HG03469 (cell line): ENCODE data around the gene KLHL7.
"Not testable (repeated sequence)": the region's sequence is repeated elsewhere in the genome, so short reads cannot be mapped to it uniquely, and the experiment has no call there.

ENCODE experiments used
- ATAC-seq: cut with Tn5 transposase; IDR thresholded peaks from one replicate; pipeline ENCODE4 v1.9.1; 2021; ENCODE audit warnings: mild to moderate bottlenecking, moderate library complexity, moderate number of reproducible peaks; ENCODE audit not compliant: unreplicated experiment

The KLHL7 gene

GRCh38 chr7:23106823-23107663 lies 1.5 kb downstream of the KLHL7 start:
- ATAC-seq: no peak

GRCh38 chr7:23107781-23108180 lies 2.2 kb downstream of the KLHL7 start:
- ATAC-seq: no peak

GRCh38 chr7:23108995-23109394 lies 3.4 kb downstream of the KLHL7 start:
- no peak for ATAC-seq

- ATAC-seq: no peak
These were observed 3.9 kb downstream of the KLHL7 start for GRCh38 chr7:23109470-23109869.

GRCh38 chr7:23114896-23115295 lies 9.3 kb downstream of the KLHL7 start:
- no peak for ATAC-seq

GRCh38 chr7:23115991-23116390 lies 10.4 kb downstream of the KLHL7 start:
- no peak for ATAC-seq

- no peak for ATAC-seq
These were observed 12.3 kb downstream of the KLHL7 start for GRCh38 chr7:23117841-23118240.

- ATAC-seq: no peak
These were observed 14.5 kb downstream of the KLHL7 start for GRCh38 chr7:23120106-23120505.

- ATAC-seq: no peak
These were observed 15.6 kb downstream of the KLHL7 start for GRCh38 chr7:23121165-23121564.

GRCh38 chr7:23123007-23123406 lies 17.4 kb downstream of the KLHL7 start:
- no peak for ATAC-seq

- ATAC-seq: no peak
These were observed 17.9 kb downstream of the KLHL7 start for GRCh38 chr7:23123465-23123864.

GRCh38 chr7:23129036-23129435 lies 23.5 kb downstream of the KLHL7 start:
- ATAC-seq: no peak

- ATAC-seq: not testable (repeated sequence)
These were observed 26.2 kb downstream of the KLHL7 start for GRCh38 chr7:23131799-23132198.

- no peak for ATAC-seq
These were observed 28.2 kb downstream of the KLHL7 start for GRCh38 chr7:23133797-23134196.

- no peak for ATAC-seq
These were observed 30.2 kb downstream of the KLHL7 start for GRCh38 chr7:23135755-23136154.

- no peak for ATAC-seq
These were observed 30.6 kb downstream of the KLHL7 start for GRCh38 chr7:23136216-23136615.

- ATAC-seq: no peak
These were observed 52.1 kb downstream of the KLHL7 start for GRCh38 chr7:23157679-23158078.

- no peak for ATAC-seq
These were observed 53.0 kb downstream of the KLHL7 start for GRCh38 chr7:23158546-23158945.

- ATAC-seq: no peak
These were observed 55.9 kb downstream of the KLHL7 start for GRCh38 chr7:23161482-23161881.

GRCh38 chr7:23164846-23165245 lies 59.3 kb downstream of the KLHL7 start:
- no peak for ATAC-seq

GRCh38 chr7:23165316-23165715 lies 59.7 kb downstream of the KLHL7 start:
- no peak for ATAC-seq

GRCh38 chr7:23167691-23168090 lies 62.1 kb downstream of the KLHL7 start:
- no peak for ATAC-seq
